ENCODE results near the gene TNRC6C. TPM values are rescaled to one million over a fixed set of nuclear protein-coding genes. Genes with fewer than 3 reads are reported as not detected.

The TNRC6C gene
- total and polyA plus RNA-seq, 9 of the 15 experiments (the other 6 are each of a cell fraction or from before 2014, with no cell fraction given), result 0.20 to 4.9 (median 2.3) TPM

GRCh38 chr17:78144147-78144719 lies 185.7 kb downstream of the TNRC6C start (continued):
- TF ChIP-seq MGA (IDR thresholded peaks at IDR 0.05) (peak; percentile 58; the same call in 1 of the 2 replicates), MEIS2 (IDR thresholded peaks at IDR 0.05; ENCODE audit: partially characterized antibody) (peak; percentile 48), ZNF740 (CRISPR knock-in tag; IDR thresholded peaks at IDR 0.05) (0 out of 2 replicates have a peak, but pooled peaks have one; percentile 25), ZNF740 (tag; IDR thresholded peaks at IDR 0.05) (no peak), RBM14 (IDR thresholded peaks at IDR 0.05; ENCODE audit: borderline replicate concordance, insufficient read depth, low read depth, low read length) (no peak), SPI1 (IDR thresholded peaks at IDR 0.05; ENCODE audit: borderline replicate concordance, low read depth, low read length) (peak; percentile 34; the same call in 1 of the 2 replicates), MNT (conservative IDR thresholded peaks at IDR 0.05) (peak; percentile 63 to 87; a peak in 3 of 4 replicates), RB1 (IDR thresholded peaks at IDR 0.05; ENCODE audit: low read depth) (no peak; the same call in 1 of the 2 replicates), SIN3A (IDR thresholded peaks at IDR 0.05; ENCODE audit: borderline replicate concordance in 2 of 2, control insufficient read depth in 1 of 2, low read depth in 2 of 2, low read length in 2 of 2) (peak in 1 of 2 experiments; percentile 58; a peak in 1 of 4 replicates), NR4A1 (CRISPR knock-in tag; IDR thresholded peaks at IDR 0.05) (no peak), NR4A1 (tag; IDR thresholded peaks at IDR 0.05) (peak; percentile 23; the same call in 1 of the 2 replicates), GTF2F1 (IDR thresholded peaks at IDR 0.05; ENCODE audit: low read depth, low read length) (no peak)
